ENCODE data around the gene SLC17A9. TPM values are rescaled to one million over a fixed set of nuclear protein-coding genes. Genes with fewer than 3 reads are reported as not detected.

Gene SLC17A9
- total and polyA plus RNA-seq, 4 donors: 2.4 to 17.3 (median 9.6) TPM

GRCh38 chr20:63007360-63007645 is 54.8 kb downstream of the SLC17A9 start:
- Histone ChIP-seq H3K27ac (ENCODE audit: low read depth in 1 of 2, low read length in 1 of 2) (no peak overlapping the region), H3K4me1 (ENCODE audit: control insufficient read depth in 5 of 5, insufficient read depth in 5 of 5, low read length in 5 of 5) (peaks cover 0 to 11% (median 0%) of the 10 kb centered on the region in 5 donors), H3K36me3 (ENCODE audit: control insufficient read depth in 4 of 4, insufficient read depth in 4 of 4, low read length in 4 of 4) (no peaks in the 10 kb centered on the region), H3K9ac (ENCODE audit: insufficient read depth in 1 of 2, low read length in 2 of 2) (no peak overlapping the region), H3K9me3 (ENCODE audit: control insufficient read depth in 4 of 4, insufficient read depth in 3 of 4, low read length in 3 of 4) (peaks cover 0 to 11% (median 0%) of the 10 kb centered on the region in 4 donors), H3K4me3 (no peak overlapping the region), H3K27me3 (ENCODE audit: control insufficient read depth in 3 of 3, insufficient read depth in 3 of 3, low read length in 2 of 3) (peaks cover 39 to 76% (median 71%) of the 10 kb centered on the region in 3 donors)
- DNase-seq: no peak
- TF ChIP-seq CTCF (IDR thresholded peaks at IDR 0.05; ENCODE audit: control extremely low read depth, extremely low read depth): no peak
- 3 to 4% methylated on average over 22 to 24 of the region's 24 CpGs for WGBS, 2 donors
- ATAC-seq (ENCODE audit: insufficient read depth, low FRiP score): no peak

- WGBS, 2 donors: 12 to 32% methylated on average over 45 to 46 of the region's 46 CpGs
- ATAC-seq (ENCODE audit: insufficient read depth, low FRiP score) (no peak), DNase-seq (no peak)
- H3K9ac ChIP-seq (ENCODE audit: insufficient read depth in 1 of 2, low read length in 2 of 2): no peak overlapping the region
- no peak for TF ChIP-seq CTCF (IDR thresholded peaks at IDR 0.05; ENCODE audit: control extremely low read depth, extremely low read depth)
- no peaks in the 10 kb centered on the region for H3K36me3 ChIP-seq (ENCODE audit: control insufficient read depth in 4 of 4, insufficient read depth in 4 of 4, low read length in 4 of 4)
- H3K27me3 ChIP-seq (ENCODE audit: control insufficient read depth in 3 of 3, insufficient read depth in 3 of 3, low read length in 2 of 3): peaks cover 43 to 76% (median 70%) of the 10 kb centered on the region in 3 donors
- peaks cover 0 to 14% (median under 1%) of the 10 kb centered on the region in 4 donors for H3K9me3 ChIP-seq (ENCODE audit: control insufficient read depth in 4 of 4, insufficient read depth in 3 of 4, low read length in 3 of 4)
- H3K4me1 ChIP-seq (ENCODE audit: control insufficient read depth in 5 of 5, insufficient read depth in 5 of 5, low read length in 5 of 5): peaks cover 0 to 11% (median 0%) of the 10 kb centered on the region in 5 donors
- no peak overlapping the region for H3K27ac ChIP-seq (ENCODE audit: low read depth in 1 of 2, low read length in 1 of 2)
- H3K4me3 ChIP-seq: no peak overlapping the region
Measured at GRCh38 chr20:63007646-63008488, 55.4 kb downstream of the SLC17A9 start.

- TF ChIP-seq CTCF (IDR thresholded peaks at IDR 0.05; ENCODE audit: control extremely low read depth, extremely low read depth): no peak
- peaks cover 0 to 11% (median 0%) of the 10 kb centered on the region in 5 donors for H3K4me1 ChIP-seq (ENCODE audit: control insufficient read depth in 5 of 5, insufficient read depth in 5 of 5, low read length in 5 of 5)
- no peak overlapping the region for H3K9ac ChIP-seq (ENCODE audit: insufficient read depth in 1 of 2, low read length in 2 of 2)
- DNase-seq: no peak
- H3K27me3 ChIP-seq (ENCODE audit: control insufficient read depth in 3 of 3, insufficient read depth in 3 of 3, low read length in 2 of 3): peaks cover 44 to 75% (median 69%) of the 10 kb centered on the region in 3 donors
- ATAC-seq (ENCODE audit: insufficient read depth, low FRiP score): no peak
- WGBS, 2 donors: 7 to 17% methylated on average over 20 to 21 of the region's 21 CpGs
- no peaks in the 10 kb centered on the region for H3K36me3 ChIP-seq (ENCODE audit: control insufficient read depth in 4 of 4, insufficient read depth in 4 of 4, low read length in 4 of 4)
- H3K9me3 ChIP-seq (ENCODE audit: control insufficient read depth in 4 of 4, insufficient read depth in 3 of 4, low read length in 3 of 4): peaks cover 0 to 13% (median 3%) of the 10 kb centered on the region in 4 donors
- no peak overlapping the region for H3K4me3 ChIP-seq
- H3K27ac ChIP-seq (ENCODE audit: low read depth in 1 of 2, low read length in 1 of 2): no peak overlapping the region
Measured at GRCh38 chr20:63008541-63009044, 56.1 kb downstream of the SLC17A9 start.
